BE2C (cell line): ENCODE measurements around the gene CARD10.

Source experiments
- DNase-seq: peaks from one replicate; pipeline ENCODE4 v3.0.0-alpha.2; 2020
- H3K27me3 ChIP-seq: fragments of 250-450 bp; sonication (Bioruptor Pico); 2 replicates; pipeline ENCODE4 v1.5.1; 2020; ENCODE audit warnings: mild to moderate bottlenecking
- H3K36me3 ChIP-seq: fragments of 250-450 bp; sonication (Bioruptor Pico); 2 replicates; pipeline ENCODE4 v1.5.1; 2020; ENCODE audit warnings: mild to moderate bottlenecking
- H3K4me1 ChIP-seq: fragments of 250-450 bp; sonication (Bioruptor Pico); 2 replicates; pipeline ENCODE4 v1.5.1; 2020
- H3K4me3 ChIP-seq: 2 replicates; pipeline ENCODE4 v1.5.1; 2011; ENCODE audit warnings: low read depth, low read length
- H3K9me3 ChIP-seq: fragments of 250-450 bp; sonication (Bioruptor Pico); 2 replicates; pipeline ENCODE4 v1.5.1; 2020
- CTCF ChIP-seq: IDR thresholded peaks from 2 replicates; pipeline ENCODE4 v1.5.1; 2012; ENCODE audit warnings: mild to moderate bottlenecking, low read depth, low read length

Gene CARD10

DNA sequence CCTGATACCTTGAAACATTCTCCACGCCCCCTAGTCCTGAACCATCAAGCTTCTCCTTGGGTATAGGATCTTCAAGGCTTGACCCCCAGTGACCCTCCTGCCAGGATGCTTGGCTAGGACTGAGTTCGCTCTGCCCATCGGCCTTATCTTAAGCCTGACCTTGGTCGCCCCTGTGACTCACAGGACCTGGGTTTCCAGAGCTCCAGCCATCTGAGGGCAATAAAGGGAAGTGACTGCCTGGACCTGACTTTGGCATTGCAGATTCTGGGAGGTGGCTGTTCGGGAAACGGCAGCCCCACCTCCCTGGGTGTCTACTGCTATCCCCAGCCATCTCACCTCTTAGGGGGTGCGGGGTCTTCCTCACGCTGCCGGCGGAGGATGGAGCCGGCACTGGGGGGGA lies 15.4 kb downstream of the CARD10 start:
- DNase-seq: no peak
- Histone ChIP-seq H3K27me3 (no peaks in the 10 kb centered on the region), H3K9me3 (no peaks in the 10 kb centered on the region), H3K36me3 (no peaks in the 10 kb centered on the region), H3K4me1 (peaks cover 30% of the 10 kb centered on the region), H3K4me3 (no peak overlapping the region)
- no peak for TF ChIP-seq CTCF

DNA sequence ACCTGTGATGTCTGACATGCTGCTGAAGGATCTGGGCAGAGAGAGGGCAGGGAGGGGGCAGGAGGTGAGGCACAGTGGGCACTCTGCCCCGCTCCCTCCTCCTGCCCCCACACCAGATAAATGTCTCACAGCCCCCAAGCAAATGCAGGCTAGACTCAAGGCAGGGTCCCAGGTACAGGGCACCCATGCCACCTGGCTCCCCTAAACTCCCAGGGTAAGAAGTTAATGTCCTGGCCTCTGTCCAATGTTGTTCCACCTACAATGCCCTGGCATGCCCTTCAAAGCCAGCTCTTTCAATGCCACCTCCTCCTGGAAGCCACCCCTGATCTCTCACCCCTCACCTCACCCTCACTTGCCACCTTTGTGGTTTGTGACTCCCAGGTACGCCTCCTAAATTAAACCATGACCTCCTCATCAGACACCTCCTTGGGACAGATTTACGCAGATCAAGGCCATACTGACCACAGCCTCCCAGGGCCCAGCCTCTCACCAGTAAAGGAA lies 16.0 kb downstream of the CARD10 start:
- no peaks in the 10 kb centered on the region for H3K9me3 ChIP-seq
- no peak for TF ChIP-seq CTCF
- H3K4me1 ChIP-seq: peaks cover 26% of the 10 kb centered on the region
- H3K36me3 ChIP-seq: no peaks in the 10 kb centered on the region
- no peak overlapping the region for H3K4me3 ChIP-seq
- H3K27me3 ChIP-seq: no peaks in the 10 kb centered on the region
- no peak for DNase-seq

DNA sequence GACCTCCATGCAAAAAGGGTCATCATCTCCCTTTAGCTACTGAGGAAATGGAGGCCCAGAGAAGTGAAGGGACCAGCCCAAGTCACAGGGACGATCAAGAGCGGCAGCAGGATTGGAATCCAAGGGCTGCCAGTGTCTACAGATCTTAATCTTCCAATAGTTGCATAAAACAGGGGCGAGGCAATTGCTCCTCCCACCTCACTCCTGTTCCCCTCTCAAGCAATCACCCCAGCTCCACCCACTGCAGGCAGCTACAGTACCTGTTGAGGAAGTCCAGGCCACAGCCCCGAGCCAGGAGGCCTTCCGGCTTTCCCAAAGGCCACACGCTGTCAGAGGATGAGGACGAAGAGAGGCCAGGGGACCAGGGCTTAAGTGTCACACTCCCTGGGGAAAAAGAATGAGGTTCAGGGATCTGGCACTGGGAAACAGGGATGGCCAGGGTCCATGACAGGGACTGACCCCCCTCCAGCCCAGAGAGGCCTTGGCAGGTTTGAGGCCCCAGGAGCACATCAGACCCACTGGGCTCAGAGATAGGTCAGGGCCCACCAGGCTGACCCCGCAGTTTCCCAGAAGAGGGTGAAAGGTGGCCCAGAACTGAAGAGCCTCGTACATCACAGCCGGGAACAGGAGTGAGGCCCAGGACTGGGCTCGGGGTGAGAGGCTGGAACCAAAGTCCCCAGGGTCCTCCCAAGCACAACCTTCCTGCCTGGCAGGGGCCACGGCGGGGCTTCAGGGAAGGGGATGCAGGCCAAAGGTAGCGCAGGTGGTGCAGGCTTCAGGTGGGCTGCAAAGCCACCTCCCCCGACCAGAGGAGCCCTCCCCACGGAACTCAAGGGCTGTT lies 16.7 kb downstream of the CARD10 start:
- Histone ChIP-seq H3K36me3 (no peaks in the 10 kb centered on the region), H3K4me3 (no peak overlapping the region), H3K9me3 (no peaks in the 10 kb centered on the region), H3K4me1 (peaks cover 30% of the 10 kb centered on the region), H3K27me3 (no peaks in the 10 kb centered on the region)
- DNase-seq: no peak
- TF ChIP-seq CTCF: no peak

GRCh38 chr22:37501610-37502341 lies 17.4 kb downstream of the CARD10 start:
- H3K4me1 ChIP-seq: peaks cover 30% of the 10 kb centered on the region
- DNase-seq: no peak
- H3K4me3 ChIP-seq: no peak overlapping the region
- H3K36me3 ChIP-seq: no peaks in the 10 kb centered on the region
- no peaks in the 10 kb centered on the region for H3K27me3 ChIP-seq
- no peaks in the 10 kb centered on the region for H3K9me3 ChIP-seq
- TF ChIP-seq CTCF: no peak

GRCh38 chr22:37500745-37501609 lies 18.2 kb downstream of the CARD10 start:
- Histone ChIP-seq H3K27me3 (no peaks in the 10 kb centered on the region), H3K4me1 (peaks cover 30% of the 10 kb centered on the region), H3K36me3 (no peaks in the 10 kb centered on the region), H3K9me3 (no peaks in the 10 kb centered on the region), H3K4me3 (no peak overlapping the region)
- no peak for DNase-seq
- TF ChIP-seq CTCF: no peak
